Activated naive CD4-positive, alpha-beta T cell treated with anti-CD3 and anti-CD28 coated beads, Interleukin-2, amount 50 U/mL, for 72 hours (primary cell): ENCODE results near the gene SMARCAD1. TPM values are rescaled to one million over a fixed set of nuclear protein-coding genes. Genes with fewer than 3 reads are reported as not detected.
"Not testable (repeated sequence)": the region's sequence is repeated elsewhere in the genome, so short reads cannot be mapped to it uniquely, and the experiment has no call there.

ENCODE experiments used
- ATAC-seq, 2 donors: fragments of 150-1000 bp; cut with Tn5 transposase; 2 replicates each; pipeline ENCODE4 v1.10.0; 2021; ENCODE audit warnings: mild to moderate bottlenecking in 2 of 2, moderate library complexity in 2 of 2
- DNase-seq, 2 donors: peaks; one replicate each; pipeline ENCODE4 v3.0.0; 2021 to 2022; ENCODE audit warnings: low spot score in 2 of 2
- H3K27ac Mint-ChIP-seq, 2 donors: one replicate each; pipeline ENCODE4 v1.8.0; 2022; ENCODE audit warnings: mild to moderate bottlenecking in 2 of 2, mixed read lengths in 2 of 2
- H3K36me3 Mint-ChIP-seq, 2 donors: one replicate each; pipeline ENCODE4 v1.8.0; 2022; ENCODE audit warnings: mixed read lengths in 2 of 2
- H3K9me3 Mint-ChIP-seq, 2 donors: one replicate each; pipeline ENCODE4 v1.8.0; 2022; ENCODE audit warnings: mixed read lengths in 2 of 2
- total RNA-seq, 2 donors: library from RNA; stranded (reverse); gene quantifications; one replicate each; pipeline ENCODE4 v1.2.3, GENCODE V29; 2022

SMARCAD1 gene
- total RNA-seq, 2 donors from 2014 or later = 22.2 to 38.3 TPM

DNA sequence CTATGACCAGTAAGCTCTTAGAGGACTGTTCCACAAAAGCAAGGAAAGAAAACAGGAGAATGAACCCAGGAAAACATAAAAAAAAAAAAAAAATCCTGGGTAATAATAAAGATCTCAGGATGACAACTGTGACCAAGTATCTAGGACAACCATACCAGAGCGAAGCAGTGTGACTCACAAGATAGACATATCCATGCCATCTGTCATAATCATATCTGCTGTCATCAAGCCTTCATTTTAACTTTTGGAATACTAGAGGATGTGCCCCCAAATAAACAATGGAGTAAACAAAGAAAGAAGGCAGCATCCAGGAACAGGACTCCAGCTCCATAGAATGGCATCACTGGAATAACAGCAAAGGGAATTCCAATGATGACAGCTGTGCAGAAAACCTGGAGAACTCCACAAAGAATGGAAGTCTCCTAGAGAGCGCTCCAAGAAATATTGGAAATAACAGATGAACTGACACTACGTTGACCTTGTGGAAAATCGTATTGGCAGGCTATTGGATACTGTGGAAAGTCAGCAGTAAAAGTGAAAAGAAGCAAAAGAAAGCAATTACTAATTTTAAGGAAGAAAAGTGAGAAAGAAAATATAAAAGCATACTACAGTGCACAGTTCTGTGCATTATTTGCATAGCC, 99.7 kb downstream of the SMARCAD1 start:
- Mint-ChIP-seq H3K36me3 (no peaks in the 10 kb centered on the region), H3K27ac (peak overlapping the region in 1 of 2 donors; percentile 58), H3K9me3 (no peaks in the 10 kb centered on the region)
- DNase-seq (no peak), ATAC-seq (no peak)

DNA sequence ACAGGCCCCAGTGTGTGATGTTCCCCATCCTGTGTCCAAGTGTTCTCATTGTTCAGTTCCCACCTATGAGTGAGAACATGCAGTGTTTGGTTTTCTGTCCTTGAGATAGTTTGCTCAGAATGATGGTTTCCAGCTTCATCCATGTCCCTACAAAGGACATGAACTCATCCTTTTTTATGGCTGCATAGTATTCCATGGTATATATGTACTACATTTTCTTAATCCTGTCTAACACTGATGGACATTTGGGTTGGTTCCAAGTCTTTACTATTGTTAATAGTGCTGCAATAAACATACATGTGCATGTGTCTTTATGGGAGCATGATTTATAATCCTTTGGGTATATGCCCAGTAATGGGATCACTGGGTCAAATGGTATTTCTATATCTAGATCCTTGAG, 112.3 kb downstream of the SMARCAD1 start:
- not testable (repeated sequence) for ATAC-seq, DNase-seq, H3K27ac Mint-ChIP-seq
- peaks cover 21 to 24% of the 10 kb centered on the region in 2 donors for H3K9me3 Mint-ChIP-seq
- H3K36me3 Mint-ChIP-seq = peaks cover 10 to 19% of the 10 kb centered on the region in 2 donors

DNA sequence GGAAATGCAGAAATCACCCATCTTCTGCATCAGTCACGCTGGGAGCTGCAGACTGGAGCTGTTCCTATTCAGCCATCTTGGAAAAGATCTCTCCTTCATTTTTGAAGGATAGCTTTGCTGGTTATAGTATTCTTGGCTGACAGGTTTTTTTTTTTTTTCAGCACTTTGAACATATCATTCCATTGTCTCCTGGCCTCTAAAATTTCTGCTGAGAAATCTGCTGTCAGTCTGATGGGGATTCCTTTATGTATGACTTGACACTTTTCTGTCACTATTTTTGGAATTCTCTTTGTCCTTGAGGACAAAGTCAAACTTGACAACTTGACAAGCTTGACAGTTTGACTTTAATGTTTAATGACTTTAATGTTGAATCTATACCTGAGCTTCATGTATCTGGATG, 118.2 kb downstream of the SMARCAD1 start:
- Mint-ChIP-seq H3K36me3 (peaks cover 26 to 38% of the 10 kb centered on the region in 2 donors), H3K9me3 (peaks cover 30 to 35% of the 10 kb centered on the region in 2 donors), H3K27ac (no peak overlapping the region)
- DNase-seq = no peak
- no peak for ATAC-seq

DNA sequence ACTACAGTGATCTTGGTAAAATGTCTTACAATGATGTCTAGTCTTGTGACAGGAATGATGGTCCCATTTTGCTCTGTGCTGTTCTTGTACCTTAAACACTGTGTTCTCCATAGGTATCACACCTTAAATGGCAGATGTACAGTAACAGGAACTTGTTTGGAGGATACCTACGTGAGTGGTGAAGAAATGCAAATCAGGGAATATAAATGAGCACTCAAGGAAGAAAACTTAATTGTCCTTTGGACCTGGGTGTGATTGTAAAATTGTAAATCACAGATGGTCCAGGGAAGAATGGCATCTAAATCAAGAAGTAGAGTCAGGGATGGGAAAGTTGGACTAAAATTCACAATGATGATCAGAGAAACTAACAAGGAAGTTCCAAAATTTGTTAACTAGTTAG, 122.3 kb downstream of the SMARCAD1 start:
- H3K27ac Mint-ChIP-seq = no peak overlapping the region
- no peak for DNase-seq
- ATAC-seq = no peak
- peaks cover 15 to 24% of the 10 kb centered on the region in 2 donors for H3K36me3 Mint-ChIP-seq
- H3K9me3 Mint-ChIP-seq = peaks cover 16 to 19% of the 10 kb centered on the region in 2 donors

DNA sequence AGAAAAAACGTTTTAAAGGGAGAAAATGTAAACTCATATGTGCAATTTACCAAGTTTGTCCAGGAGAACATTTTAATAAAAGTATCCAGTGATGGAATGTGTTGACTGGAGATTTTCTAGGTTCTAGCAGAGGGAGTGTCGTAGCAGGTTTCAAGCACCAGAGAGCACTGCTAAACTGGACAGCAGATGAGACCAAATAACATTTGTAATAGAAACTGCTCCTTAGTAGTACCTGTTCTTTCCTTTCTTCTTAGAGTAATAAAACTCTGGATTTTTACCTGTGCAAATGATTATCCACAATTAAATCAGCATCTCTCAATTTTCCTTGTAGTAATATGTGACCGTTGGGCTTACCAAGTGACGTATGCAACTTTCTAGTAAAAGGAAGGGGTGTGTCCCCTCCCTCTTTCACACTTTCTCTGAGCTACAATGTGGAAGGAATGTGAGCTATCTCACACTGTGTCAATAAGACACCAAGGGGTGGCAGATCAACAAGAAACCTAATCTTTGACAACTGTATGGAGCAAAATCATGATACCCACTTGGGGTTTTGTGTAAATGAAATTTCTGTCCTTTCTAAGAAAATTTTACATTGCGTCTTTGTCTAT, 125.4 kb downstream of the SMARCAD1 start:
- Mint-ChIP-seq H3K36me3 (no peaks in the 10 kb centered on the region), H3K9me3 (peaks cover 2% of the 10 kb centered on the region in 2 donors), H3K27ac (no peak overlapping the region)
- ATAC-seq (no peak), DNase-seq (no peak)

DNA sequence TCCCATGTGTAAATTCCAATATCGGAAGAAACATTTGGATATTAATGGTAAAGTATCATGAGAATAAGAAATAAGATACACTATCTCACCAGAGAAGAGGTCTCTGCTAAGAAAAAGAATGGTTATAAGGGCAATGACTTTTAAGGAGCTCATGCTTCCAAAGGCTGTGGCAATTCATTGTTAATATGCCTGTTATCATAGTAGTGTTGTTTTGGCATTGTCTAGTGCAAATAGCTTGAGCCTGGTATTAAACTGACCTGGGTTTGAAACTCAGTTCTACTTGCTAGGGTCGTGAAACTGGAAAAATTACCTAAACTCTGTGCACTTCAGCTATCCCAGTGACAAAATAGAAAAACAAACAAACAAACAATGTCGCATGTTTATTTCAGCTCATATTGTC, 126.2 kb downstream of the SMARCAD1 start:
- Mint-ChIP-seq H3K27ac (no peak overlapping the region), H3K9me3 (no peaks in the 10 kb centered on the region), H3K36me3 (no peaks in the 10 kb centered on the region)
- ATAC-seq (no peak), DNase-seq (no peak)

DNA sequence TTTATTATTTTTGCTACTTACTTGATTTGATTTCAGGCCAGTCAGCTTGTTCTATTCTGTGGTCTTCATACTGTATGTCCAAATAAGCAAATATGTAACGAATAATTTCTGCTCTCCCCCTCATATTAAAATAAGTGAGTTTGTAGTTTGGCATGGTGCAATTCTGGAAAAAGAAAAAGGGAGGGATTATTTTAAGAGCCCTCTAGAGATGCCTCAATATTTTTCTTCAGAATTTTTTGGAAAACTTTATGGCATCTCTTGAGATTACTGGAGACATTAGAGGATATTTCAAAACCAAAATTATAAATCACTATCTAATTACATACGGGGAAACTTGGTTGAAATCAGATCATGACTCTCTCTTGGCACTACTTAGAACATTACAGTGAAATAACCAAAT, 126.8 kb downstream of the SMARCAD1 start:
- no peak for ATAC-seq
- no peaks in the 10 kb centered on the region for H3K36me3 Mint-ChIP-seq
- no peak for DNase-seq
- H3K9me3 Mint-ChIP-seq = no peaks in the 10 kb centered on the region
- no peak overlapping the region for H3K27ac Mint-ChIP-seq

DNA sequence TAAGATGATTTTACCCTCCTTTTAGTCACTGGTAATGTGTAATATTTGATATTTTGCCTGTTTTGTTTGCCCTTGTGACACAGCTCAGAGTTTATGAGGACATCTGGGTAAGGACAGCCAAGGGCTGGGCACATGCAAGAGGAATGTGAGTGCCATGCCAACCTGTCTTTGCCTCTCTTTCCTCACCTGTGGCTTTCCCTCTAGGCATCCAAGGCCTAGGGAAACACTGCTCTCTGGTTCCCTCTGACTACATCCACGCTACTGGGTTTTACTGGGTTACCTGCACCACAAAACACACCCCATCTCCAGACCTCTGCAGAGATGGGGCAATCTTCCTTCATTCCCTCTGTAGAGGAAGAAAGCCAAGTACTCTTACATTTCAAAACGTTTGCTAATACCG, 127.3 kb downstream of the SMARCAD1 start:
- no peak overlapping the region for H3K27ac Mint-ChIP-seq

DNA sequence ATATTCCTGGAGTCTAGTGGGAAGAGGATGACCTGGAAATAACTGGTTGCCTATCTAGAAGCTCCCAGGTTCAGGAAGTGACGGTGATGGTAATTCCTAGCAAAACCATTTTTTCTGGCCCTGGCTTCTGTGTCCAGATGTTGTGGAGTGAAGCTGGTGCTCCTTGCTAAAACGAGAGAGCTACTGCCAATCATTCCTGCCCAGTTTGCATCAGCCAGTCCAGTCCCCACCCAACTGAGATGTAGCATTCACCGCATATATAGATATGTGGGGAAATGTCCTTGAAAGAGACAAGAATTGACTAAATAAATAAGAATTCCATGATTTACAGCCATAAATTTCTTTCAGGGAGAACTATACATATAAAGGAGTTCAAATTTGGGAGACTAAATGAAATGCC, 128.6 kb downstream of the SMARCAD1 start:
- ATAC-seq (no peak), DNase-seq (no peak)
- H3K9me3 Mint-ChIP-seq = no peaks in the 10 kb centered on the region
- H3K36me3 Mint-ChIP-seq = no peaks in the 10 kb centered on the region
- H3K27ac Mint-ChIP-seq = no peak overlapping the region

More for the DNA sequence above, 127.3 kb downstream of the SMARCAD1 start:
- Mint-ChIP-seq H3K9me3 (no peaks in the 10 kb centered on the region), H3K36me3 (no peaks in the 10 kb centered on the region)
- no peak for ATAC-seq
- no peak for DNase-seq

DNA sequence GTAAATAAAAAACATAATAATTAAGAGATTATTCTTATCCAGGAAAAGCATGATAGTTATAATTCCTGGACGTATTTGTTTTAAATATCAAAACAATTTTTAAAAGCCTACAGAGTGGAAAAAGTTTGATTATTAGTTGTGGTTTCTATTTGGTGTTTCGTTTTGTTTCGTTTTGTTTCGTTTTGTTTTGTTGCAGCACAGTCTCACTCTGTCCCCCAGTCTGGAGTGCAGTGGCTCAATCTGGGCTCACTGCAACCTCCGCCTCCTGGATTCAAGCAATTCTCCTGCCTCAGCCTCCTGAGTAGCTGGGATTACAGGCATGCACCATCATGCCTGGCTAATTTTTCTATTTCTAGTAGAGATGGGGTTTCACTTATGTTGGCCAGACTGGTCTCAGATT, 129.1 kb downstream of the SMARCAD1 start:
- not testable (repeated sequence) for DNase-seq, H3K27ac Mint-ChIP-seq, H3K9me3 Mint-ChIP-seq, H3K36me3 Mint-ChIP-seq, ATAC-seq

DNA sequence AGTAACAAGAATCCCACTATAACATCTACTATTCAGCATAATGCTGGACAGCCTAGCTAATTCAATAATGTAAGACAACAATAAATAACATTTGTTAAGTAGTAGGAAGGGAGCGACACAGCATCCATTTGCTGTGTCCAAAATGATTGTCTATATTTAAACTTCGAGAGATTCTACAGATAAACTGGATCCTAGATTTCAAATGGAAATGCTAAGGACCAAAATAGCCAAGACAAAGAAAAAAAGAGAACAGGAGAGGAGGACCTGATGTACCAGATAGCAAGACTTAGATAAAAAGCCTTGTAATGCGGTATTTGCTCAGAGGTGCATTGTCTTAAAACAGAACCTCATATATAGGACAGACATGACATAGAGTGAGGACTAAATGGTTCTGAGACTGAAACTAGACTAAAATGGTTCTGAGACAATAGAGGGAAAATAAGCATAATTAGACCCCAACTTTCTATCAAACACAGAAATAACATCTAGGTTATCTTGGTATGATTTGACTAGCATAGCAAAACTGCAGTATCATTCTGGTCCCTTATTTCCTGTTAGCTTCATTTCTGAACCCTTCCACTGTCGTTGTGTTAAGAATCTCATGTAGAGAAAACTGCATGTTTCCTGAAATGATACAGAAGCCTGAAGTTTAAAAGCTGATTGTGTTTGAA, 131.2 kb downstream of the SMARCAD1 start:
- ATAC-seq (peak; percentile 81 to 96), DNase-seq (no peak)
- Mint-ChIP-seq H3K9me3 (no peaks in the 10 kb centered on the region), H3K27ac (peak overlapping the region in 1 of 2 donors; percentile 82), H3K36me3 (no peaks in the 10 kb centered on the region)

DNA sequence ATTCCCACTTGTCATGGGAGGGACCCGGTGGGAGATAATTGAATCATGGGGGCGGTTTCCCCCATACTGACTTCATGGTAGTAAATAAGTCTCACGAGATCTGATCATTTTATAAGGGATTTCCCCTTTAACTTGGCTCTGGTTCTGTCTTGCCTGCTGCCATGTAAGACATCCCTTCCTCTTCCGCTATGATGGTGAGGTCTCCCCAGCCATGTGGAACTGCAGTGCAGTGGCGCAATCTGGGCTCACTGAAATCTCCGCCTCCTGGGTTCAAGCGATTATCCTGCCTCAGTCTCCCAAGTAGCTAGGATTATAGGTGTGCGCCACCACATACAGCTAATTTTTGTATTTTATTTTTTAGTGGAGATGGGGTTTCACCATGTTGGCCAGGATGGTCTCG, 132.1 kb downstream of the SMARCAD1 start:
- H3K9me3 Mint-ChIP-seq = no peaks in the 10 kb centered on the region
- peak overlapping the region; percentile 82 to 86 for H3K27ac Mint-ChIP-seq
- ATAC-seq (peak in 1 of 2 donors; percentile 75), DNase-seq (no peak)
- no peaks in the 10 kb centered on the region for H3K36me3 Mint-ChIP-seq

Other genes with a start within 250 kb of the SMARCAD1 start
- under 1 TPM in 1 of 2 donors, not detected in 1; 0.19 TPM for gene HPGDS, start 135.0 kb downstream of the SMARCAD1 start, total RNA-seq
- gene PDLIM5, start 244.1 kb downstream of the SMARCAD1 start, total RNA-seq = 10 to 100 TPM; 18.6 to 21.8 TPM